ENCODE measurements around the gene RPS6KA3. TPM values are rescaled to one million over a fixed set of nuclear protein-coding genes. Genes with fewer than 3 reads are reported as not detected.
A peak's percentile ranks its signal among the peaks of the same experiment; 100 is the strongest.
"Not testable (repeated sequence)": the region's sequence is repeated elsewhere in the genome, so short reads cannot be mapped to it uniquely, and the experiment has no call there.

The RPS6KA3 gene
- total RNA-seq, 4 donors from 2014 or later = 41.6 to 57.6 (median 51.4) TPM

DNA sequence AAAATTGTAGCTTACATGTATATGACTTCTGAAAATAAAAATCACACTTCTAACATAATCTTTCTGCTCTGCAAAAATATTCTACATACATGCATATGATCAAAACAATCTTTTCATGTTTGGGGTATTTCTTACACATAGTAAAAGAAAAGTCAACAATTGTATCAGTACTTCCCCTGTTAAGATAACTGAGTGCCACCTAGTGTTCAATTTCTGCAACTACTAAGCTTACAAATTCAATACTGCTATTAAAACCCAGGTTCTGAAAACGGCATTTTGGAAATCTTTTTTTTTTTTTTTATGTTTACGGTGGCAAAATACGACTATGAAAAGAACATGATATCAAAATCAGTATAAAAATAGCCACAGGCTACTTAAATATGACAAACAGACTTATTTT lies 139.3 kb downstream of the RPS6KA3 start:
- DNase-seq; intact Hi-C loops (cut with DNase I): not testable (repeated sequence)
- peaks cover 6 to 25% of the 10 kb centered on the region in 2 donors for H3K36me3 ChIP-seq

DNA sequence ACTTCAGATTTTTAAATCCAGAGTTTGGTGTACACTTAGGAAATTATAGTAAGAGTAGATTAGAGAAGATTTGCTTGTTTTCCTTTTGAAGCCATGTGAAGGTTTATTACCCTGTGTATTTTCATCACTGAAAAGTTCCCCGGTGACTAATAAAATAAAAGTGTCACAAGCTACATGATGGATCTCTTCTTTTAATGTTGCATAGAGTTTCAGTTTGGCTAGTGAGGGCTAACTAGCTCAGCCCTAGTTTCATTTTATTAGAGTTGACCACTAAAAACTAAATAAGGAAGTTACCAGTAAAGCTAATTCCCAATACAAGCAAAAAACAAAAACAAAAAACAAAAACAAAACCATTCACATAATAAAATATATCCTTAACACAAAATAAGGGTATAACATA lies 139.9 kb downstream of the RPS6KA3 start:
- H3K36me3 ChIP-seq = peaks cover 2 to 20% of the 10 kb centered on the region in 2 donors
- H3K4me1 ChIP-seq; H3K9me3 ChIP-seq; H3K4me3 ChIP-seq (replicated peaks in 1 of 3); H3K27me3 ChIP-seq; H3K27ac ChIP-seq; intact Hi-C loops (cut with DNase I); DNase-seq: not testable (repeated sequence)
- 78 to 100% methylated on average over 1 of the region's 1 CpG for WGBS, 2 donors

More for the DNA sequence above, 139.3 kb downstream of the RPS6KA3 start:
- TF ChIP-seq, protein P1, sequence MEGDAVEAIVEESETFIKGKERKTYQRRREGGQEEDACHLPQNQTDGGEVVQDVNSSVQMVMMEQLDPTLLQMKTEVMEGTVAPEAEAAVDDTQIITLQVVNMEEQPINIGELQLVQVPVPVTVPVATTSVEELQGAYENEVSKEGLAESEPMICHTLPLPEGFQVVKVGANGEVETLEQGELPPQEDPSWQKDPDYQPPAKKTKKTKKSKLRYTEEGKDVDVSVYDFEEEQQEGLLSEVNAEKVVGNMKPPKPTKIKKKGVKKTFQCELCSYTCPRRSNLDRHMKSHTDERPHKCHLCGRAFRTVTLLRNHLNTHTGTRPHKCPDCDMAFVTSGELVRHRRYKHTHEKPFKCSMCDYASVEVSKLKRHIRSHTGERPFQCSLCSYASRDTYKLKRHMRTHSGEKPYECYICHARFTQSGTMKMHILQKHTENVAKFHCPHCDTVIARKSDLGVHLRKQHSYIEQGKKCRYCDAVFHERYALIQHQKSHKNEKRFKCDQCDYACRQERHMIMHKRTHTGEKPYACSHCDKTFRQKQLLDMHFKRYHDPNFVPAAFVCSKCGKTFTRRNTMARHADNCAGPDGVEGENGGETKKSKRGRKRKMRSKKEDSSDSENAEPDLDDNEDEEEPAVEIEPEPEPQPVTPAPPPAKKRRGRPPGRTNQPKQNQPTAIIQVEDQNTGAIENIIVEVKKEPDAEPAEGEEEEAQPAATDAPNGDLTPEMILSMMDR (IDR thresholded peaks at IDR 0.05) = peak in 1 of 6 experiments; percentile 29
- H3K4me3 ChIP-seq (replicated peaks in 1 of 3); H3K27ac ChIP-seq; H3K4me1 ChIP-seq; H3K9me3 ChIP-seq; H3K27me3 ChIP-seq: not testable (repeated sequence)
- WGBS, 2 donors = 5 to 19% methylated on average over 3 of the region's 3 CpGs

DNA sequence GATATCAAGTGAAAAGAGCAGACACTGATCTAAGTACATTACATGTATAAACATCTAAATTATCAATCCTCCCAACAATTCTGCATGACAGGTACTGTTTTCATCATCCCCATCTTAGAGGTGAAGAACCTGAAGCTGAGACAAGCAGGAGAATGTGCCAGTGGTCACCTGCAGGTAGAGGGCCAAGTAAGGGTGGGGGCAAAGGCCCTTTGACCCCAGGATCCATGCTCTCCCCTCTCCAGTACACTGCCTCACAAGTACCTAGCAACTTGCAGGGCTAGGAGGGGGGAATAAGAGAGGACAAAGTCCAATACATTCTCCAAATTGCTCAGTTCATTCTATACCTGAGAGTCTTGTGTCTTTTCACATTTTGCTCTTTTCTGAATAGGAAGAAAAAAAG lies 141.7 kb downstream of the RPS6KA3 start:
- no peak for DNase-seq
- TF ChIP-seq POLR2A (IDR thresholded peaks at IDR 0.05) = no peak
- TF ChIP-seq, protein P1 (IDR thresholded peaks at IDR 0.05) = no peak
- Histone ChIP-seq H3K4me3 (replicated peaks in 1 of 3) (no peak overlapping the region), H3K27me3 (no peaks in the 10 kb centered on the region), H3K9me3 (no peaks in the 10 kb centered on the region), H3K4me1 (no peaks in the 10 kb centered on the region), H3K27ac (no peak overlapping the region), H3K36me3 (peaks cover 0 to 8% of the 10 kb centered on the region in 2 donors)
- intact Hi-C loops (cut with DNase I) = no loop called here

DNA sequence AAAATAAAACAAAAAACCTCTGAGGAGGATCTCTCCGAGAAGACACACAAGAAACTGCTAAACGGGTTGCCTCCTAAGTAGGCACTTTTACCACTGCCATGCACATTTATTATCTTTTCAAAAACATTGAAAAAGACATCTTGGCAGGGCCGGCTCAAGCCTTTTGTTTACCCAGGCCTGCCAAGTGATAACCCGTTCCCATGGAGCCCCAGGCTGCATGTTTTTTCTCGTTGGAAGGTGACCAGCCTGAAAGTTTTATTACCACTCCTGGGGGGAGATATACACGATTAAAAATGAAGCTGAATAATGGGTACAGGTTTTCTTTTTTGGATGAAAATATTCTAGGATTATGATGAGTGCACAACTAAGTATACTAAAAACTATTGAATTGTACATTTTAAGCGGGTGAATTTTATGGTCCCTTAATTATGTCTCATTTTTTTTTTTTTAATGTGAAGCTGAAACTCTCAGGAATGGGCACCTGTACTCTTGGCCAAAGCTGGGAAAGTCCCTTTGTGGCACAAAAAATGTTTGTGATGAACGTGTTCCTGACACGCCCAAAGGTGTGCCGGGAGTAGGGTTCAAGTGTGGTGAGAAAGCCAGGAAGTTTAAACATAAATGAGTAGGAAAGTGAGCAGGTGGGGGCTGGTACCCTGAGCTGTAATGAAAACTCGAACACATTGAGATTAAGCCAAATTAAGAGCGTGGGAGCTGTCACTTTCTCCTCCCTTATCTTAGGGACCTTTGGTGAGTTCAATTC lies 148.5 kb downstream of the RPS6KA3 start:
- 42 to 55% methylated on average over 9 to 12 of the region's 12 CpGs for WGBS, 2 donors
- TF ChIP-seq, protein P1 (IDR thresholded peaks at IDR 0.05) = no peak
- TF ChIP-seq POLR2A (IDR thresholded peaks at IDR 0.05) = no peak
- DNase-seq = no peak
- intact Hi-C loops (cut with DNase I) = no loop called here
- H3K9me3 ChIP-seq = no peaks in the 10 kb centered on the region
- no peak overlapping the region for H3K4me3 ChIP-seq (replicated peaks in 1 of 3)
- no peaks in the 10 kb centered on the region for H3K27me3 ChIP-seq
- H3K27ac ChIP-seq = no peak overlapping the region
- no peaks in the 10 kb centered on the region for H3K36me3 ChIP-seq
- peaks cover 0 to 10% of the 10 kb centered on the region in 2 donors for H3K4me1 ChIP-seq

DNA sequence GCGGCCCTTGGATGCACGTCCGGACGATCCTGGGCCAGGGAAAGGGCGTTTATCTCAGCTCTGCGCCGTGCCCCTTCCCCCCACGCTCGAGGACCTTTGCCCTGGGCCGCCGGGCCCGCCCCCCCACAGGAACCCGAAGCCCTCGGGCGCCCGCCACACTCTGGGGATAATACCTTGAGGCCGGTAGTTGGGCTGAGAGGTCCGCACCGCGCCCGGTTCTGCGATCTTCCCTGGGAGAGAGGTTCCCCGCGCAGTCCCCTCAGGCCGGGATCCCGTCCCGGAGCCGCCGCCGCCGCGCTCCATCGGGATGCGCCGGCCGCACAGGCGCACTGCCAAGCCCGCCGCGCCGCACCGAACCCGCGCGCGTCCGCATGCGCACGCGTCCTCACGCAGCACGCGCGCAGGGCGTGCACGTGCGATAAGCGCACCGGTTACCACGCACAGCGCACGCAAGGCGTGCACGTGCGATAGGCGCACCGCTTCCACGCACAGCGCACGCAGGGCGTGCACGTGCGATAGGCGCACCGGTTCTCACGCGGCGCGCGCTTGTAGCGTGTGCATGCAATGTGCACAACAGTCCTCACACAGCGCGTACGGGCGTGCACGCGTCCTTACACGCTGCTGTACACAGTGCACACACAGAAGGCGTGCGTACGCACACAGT lies 150.0 kb downstream of the RPS6KA3 start, which contains the start of gene MAP7D2:
MAP7D2 (minus strand) TSS at position 331 of the 664 bp plus-strand sequence; CDS start at position 303, 28 bp downstream.
- intact Hi-C loops (cut with DNase I) = no loop called here
- H3K9me3 ChIP-seq = no peaks in the 10 kb centered on the region
- H3K4me3 ChIP-seq (replicated peaks in 1 of 3) = no peak within 1 kb of the TSS
- H3K27me3 ChIP-seq = no peaks in the 10 kb centered on the region
- no peak within 1 kb of the TSS for H3K27ac ChIP-seq
- H3K4me1 ChIP-seq = peaks cover 0 to 10% of the 10 kb centered on the region in 2 donors
- no peak for DNase-seq
- TF ChIP-seq POLR2A (IDR thresholded peaks at IDR 0.05) = no peak
- TF ChIP-seq, protein P1 (IDR thresholded peaks at IDR 0.05) = no peak
- 87% methylated on average over 3 of the region's 91 CpGs; no CpG with 5 or more reads in 1 of the 2 donors for WGBS, 2 donors
- H3K36me3 ChIP-seq = no peaks in the 10 kb centered on the region

Data from thyroid gland (tissue), 4 donors.